Measurements from ENCODE around the gene LIN52. TPM values are rescaled to one million over a fixed set of nuclear protein-coding genes. Genes with fewer than 3 reads are reported as not detected.
A peak's percentile ranks its signal among the peaks of the same experiment; 100 is the strongest.

Gene LIN52
- total RNA-seq, 1 donor from 2014 or later: 8.4 TPM

GRCh38 chr14:74205882-74206281 is 121.1 kb downstream of the LIN52 start:
- FAIRE-seq (peak; percentile 76), DNase-seq (ENCODE audit: low read depth) (no peak)
- TF ChIP-seq CTCF (IDR thresholded peaks at IDR 0.05; ENCODE audit: insufficient read depth, low read length, severe bottlenecking): no peak
- H3K27me3 ChIP-seq (ENCODE audit: control insufficient read depth, insufficient read depth, low read length): peaks cover 1% of the 10 kb centered on the region
- H3K4me3 ChIP-seq (ENCODE audit: low read depth, low read length): no peak overlapping the region
- H3K36me3 ChIP-seq (ENCODE audit: control insufficient read depth, insufficient read depth, low read length): no peaks in the 10 kb centered on the region

- H3K4me3 ChIP-seq (ENCODE audit: low read depth, low read length): no peak overlapping the region
- no peaks in the 10 kb centered on the region for H3K36me3 ChIP-seq (ENCODE audit: control insufficient read depth, insufficient read depth, low read length)
- peaks cover 1% of the 10 kb centered on the region for H3K27me3 ChIP-seq (ENCODE audit: control insufficient read depth, insufficient read depth, low read length)
- no peak for FAIRE-seq
- peak; percentile 15 for DNase-seq (ENCODE audit: low read depth)
- peak; percentile 18 for TF ChIP-seq CTCF (IDR thresholded peaks at IDR 0.05; ENCODE audit: insufficient read depth, low read length, severe bottlenecking)
Measured at GRCh38 chr14:74207943-74208342, 123.2 kb downstream of the LIN52 start.

- no peak for DNase-seq (ENCODE audit: low read depth)
- no peak for TF ChIP-seq CTCF (IDR thresholded peaks at IDR 0.05; ENCODE audit: insufficient read depth, low read length, severe bottlenecking)
- FAIRE-seq: no peak
- no peak overlapping the region for H3K4me3 ChIP-seq (ENCODE audit: low read depth, low read length)
- no peaks in the 10 kb centered on the region for H3K36me3 ChIP-seq (ENCODE audit: control insufficient read depth, insufficient read depth, low read length)
- H3K27me3 ChIP-seq (ENCODE audit: control insufficient read depth, insufficient read depth, low read length): peaks cover 1% of the 10 kb centered on the region
Measured at GRCh38 chr14:74208642-74209041, 123.9 kb downstream of the LIN52 start.

- H3K36me3 ChIP-seq (ENCODE audit: control insufficient read depth, insufficient read depth, low read length): no peaks in the 10 kb centered on the region
- no peak for FAIRE-seq
- no peak for DNase-seq (ENCODE audit: low read depth)
- TF ChIP-seq CTCF (IDR thresholded peaks at IDR 0.05; ENCODE audit: insufficient read depth, low read length, severe bottlenecking): no peak
- H3K4me3 ChIP-seq (ENCODE audit: low read depth, low read length): no peak overlapping the region
- H3K27me3 ChIP-seq (ENCODE audit: control insufficient read depth, insufficient read depth, low read length): peaks cover 1% of the 10 kb centered on the region
Measured at GRCh38 chr14:74211945-74212580, 127.3 kb downstream of the LIN52 start.

- no peaks in the 10 kb centered on the region for H3K36me3 ChIP-seq (ENCODE audit: control insufficient read depth, insufficient read depth, low read length)
- FAIRE-seq: no peak
- no peak overlapping the region for H3K4me3 ChIP-seq (ENCODE audit: low read depth, low read length)
- no peak for DNase-seq (ENCODE audit: low read depth)
- TF ChIP-seq CTCF (IDR thresholded peaks at IDR 0.05; ENCODE audit: insufficient read depth, low read length, severe bottlenecking): no peak
- peaks cover 7% of the 10 kb centered on the region for H3K27me3 ChIP-seq (ENCODE audit: control insufficient read depth, insufficient read depth, low read length)
Measured at GRCh38 chr14:74213907-74214803, 129.4 kb downstream of the LIN52 start.
